Astrocyte (in vitro differentiated cells and primary cell): ENCODE results near the gene CDRT15. TPM values are rescaled to one million over a fixed set of nuclear protein-coding genes. Genes with fewer than 3 reads are reported as not detected.
"Not testable (repeated sequence)": the region's sequence is repeated elsewhere in the genome, so short reads cannot be mapped to it uniquely, and the experiment has no call there.

ENCODE experiments used
- DNase-seq: peaks from one replicate; pipeline ENCODE4 v3.0.0-alpha.2; 2010; ENCODE audit warnings: low read depth
- FAIRE-seq: peaks from 2 replicates; lab custom pipeline; 2011; peaks lifted over from hg19 to GRCh38; lab: Jason Lieb, UNC
- H2AFZ ChIP-seq: 2 replicates; pipeline ENCODE4 v1.6.0; 2012; ENCODE audit warnings: low read depth, low read length, inconsistent platforms
- H3K27ac ChIP-seq: 2 replicates; pipeline ENCODE4 v1.5.1; 2011; ENCODE audit warnings: low read depth, low read length, inconsistent platforms
- H3K27me3 ChIP-seq: 2 replicates; pipeline ENCODE4 v1.6.0; 2011; ENCODE audit warnings: low read length, inconsistent platforms; ENCODE audit not compliant: insufficient read depth
- H3K36me3 ChIP-seq: 2 replicates; pipeline ENCODE4 v1.5.1; 2011; ENCODE audit warnings: low read length, inconsistent platforms; ENCODE audit not compliant: insufficient read depth
- H3K4me1 ChIP-seq: 2 replicates; pipeline ENCODE4 v1.5.1; 2011; ENCODE audit warnings: low read length, inconsistent platforms; ENCODE audit not compliant: insufficient read depth
- H3K4me2 ChIP-seq: 2 replicates; pipeline ENCODE4 v1.6.0; 2012; ENCODE audit warnings: low read length, inconsistent platforms
- H3K4me3 ChIP-seq: 2 replicates; pipeline ENCODE4 v1.5.1; 2011; ENCODE audit warnings: low read depth, mild to moderate bottlenecking, low read length, inconsistent platforms; ENCODE audit not compliant: insufficient read depth
- H3K79me2 ChIP-seq: 2 replicates; pipeline ENCODE4 v1.6.0; 2012; ENCODE audit warnings: mild to moderate bottlenecking, low read length, inconsistent platforms; ENCODE audit not compliant: insufficient read depth
- H3K9ac ChIP-seq: 2 replicates; pipeline ENCODE4 v1.6.0; 2012; ENCODE audit warnings: mild to moderate bottlenecking, low read length, inconsistent platforms
- H3K9me3 ChIP-seq: 2 replicates; pipeline ENCODE4 v1.5.1; 2012; ENCODE audit warnings: low read depth, mild to moderate bottlenecking, low read length, inconsistent platforms; ENCODE audit not compliant: insufficient read depth
- H4K20me1 ChIP-seq: 2 replicates; pipeline ENCODE4 v1.6.0; 2012; ENCODE audit warnings: low read length, inconsistent platforms; ENCODE audit not compliant: insufficient read depth
- H3K27ac Mint-ChIP-seq: one replicate; pipeline ENCODE4 v1.8.0; 2021; ENCODE audit warnings: mild to moderate bottlenecking, mixed read lengths; ENCODE audit not compliant: unreplicated experiment
- H3K27me3 Mint-ChIP-seq: one replicate; pipeline ENCODE4 v1.8.0; 2021; ENCODE audit warnings: low read depth, mixed read lengths; ENCODE audit not compliant: unreplicated experiment
- H3K36me3 Mint-ChIP-seq: one replicate; pipeline ENCODE4 v1.8.0; 2021; ENCODE audit warnings: low read depth, mixed read lengths; ENCODE audit not compliant: unreplicated experiment
- H3K4me1 Mint-ChIP-seq: one replicate; pipeline ENCODE4 v1.8.0; 2021; ENCODE audit warnings: low read depth, mixed read lengths; ENCODE audit not compliant: unreplicated experiment
- H3K4me3 Mint-ChIP-seq: one replicate; pipeline ENCODE4 v1.8.0; 2021; ENCODE audit warnings: mild to moderate bottlenecking, moderate library complexity, mixed read lengths; ENCODE audit not compliant: unreplicated experiment
- H3K9me3 Mint-ChIP-seq: one replicate; pipeline ENCODE4 v1.8.0; 2021; ENCODE audit warnings: mild to moderate bottlenecking, mixed read lengths; ENCODE audit not compliant: unreplicated experiment
- CTCF ChIP-seq: IDR thresholded peaks from 2 replicates; pipeline ENCODE4 v1.5.1; 2011; ENCODE audit warnings: low read depth, mild to moderate bottlenecking, inconsistent platforms, low read length, moderate library complexity; ENCODE audit not compliant: insufficient read depth
- EZH2 ChIP-seq: IDR thresholded peaks from 2 replicates; pipeline ENCODE4 v1.6.1; 2012; ENCODE audit warnings: mild to moderate bottlenecking, low read length, inconsistent platforms; ENCODE audit not compliant: insufficient read depth
- total RNA-seq: library from RNA; stranded (reverse); gene quantifications from 2 replicates; pipeline ENCODE4 v1.2.1, GENCODE V29; 2021

CDRT15 gene
- total RNA-seq, 1 donor from 2014 or later = not detected

- no peak overlapping the region for H2AFZ ChIP-seq
- no peaks in the 10 kb centered on the region for H3K79me2 ChIP-seq
- H3K27me3 ChIP-seq = no peaks in the 10 kb centered on the region
- Mint-ChIP-seq H3K9me3 (no peaks in the 10 kb centered on the region), H3K27me3 (no peaks in the 10 kb centered on the region), H3K4me3 (no peak overlapping the region), H3K27ac (no peak overlapping the region), H3K36me3 (peaks cover 13% of the 10 kb centered on the region), H3K4me1 (peaks cover 5% of the 10 kb centered on the region)
- no peaks in the 10 kb centered on the region for H3K9me3 ChIP-seq
- peaks cover 6% of the 10 kb centered on the region for H4K20me1 ChIP-seq
- no peak for DNase-seq
- H3K9ac ChIP-seq = no peak overlapping the region
- H3K4me2 ChIP-seq = no peak overlapping the region
- no peak for TF ChIP-seq EZH2
- TF ChIP-seq CTCF = no peak
- no peak for FAIRE-seq
- H3K4me3 ChIP-seq = no peak overlapping the region
- no peaks in the 10 kb centered on the region for H3K36me3 ChIP-seq
- no peaks in the 10 kb centered on the region for H3K4me1 ChIP-seq
- H3K27ac ChIP-seq = no peak overlapping the region
Measured at GRCh38 chr17:14197586-14197985, 39.1 kb downstream of the CDRT15 start.

GRCh38 chr17:14197057-14197456 is 39.6 kb downstream of the CDRT15 start:
- Mint-ChIP-seq H3K27me3 (no peaks in the 10 kb centered on the region), H3K4me1 (peaks cover 5% of the 10 kb centered on the region), H3K4me3 (no peak overlapping the region), H3K9me3 (no peaks in the 10 kb centered on the region), H3K36me3 (peaks cover 15% of the 10 kb centered on the region), H3K27ac (no peak overlapping the region)
- TF ChIP-seq CTCF (no peak), EZH2 (no peak)
- DNase-seq (no peak), FAIRE-seq (no peak)
- Histone ChIP-seq H3K9ac (no peak overlapping the region), H3K9me3 (no peaks in the 10 kb centered on the region), H2AFZ (no peak overlapping the region), H3K4me1 (no peaks in the 10 kb centered on the region), H3K27ac (no peak overlapping the region), H3K36me3 (no peaks in the 10 kb centered on the region), H3K4me3 (no peak overlapping the region), H4K20me1 (peaks cover 6% of the 10 kb centered on the region), H3K27me3 (no peaks in the 10 kb centered on the region), H3K79me2 (no peaks in the 10 kb centered on the region), H3K4me2 (no peak overlapping the region)

GRCh38 chr17:14196377-14196997 is 40.2 kb downstream of the CDRT15 start:
- Mint-ChIP-seq H3K36me3 (peaks cover 16% of the 10 kb centered on the region), H3K27me3 (no peaks in the 10 kb centered on the region), H3K4me1 (peaks cover 1% of the 10 kb centered on the region), H3K27ac (no peak overlapping the region), H3K9me3 (no peaks in the 10 kb centered on the region), H3K4me3 (no peak overlapping the region)
- H3K36me3 ChIP-seq = no peaks in the 10 kb centered on the region
- peaks cover 6% of the 10 kb centered on the region for H4K20me1 ChIP-seq
- no peaks in the 10 kb centered on the region for H3K4me1 ChIP-seq
- no peaks in the 10 kb centered on the region for H3K9me3 ChIP-seq
- FAIRE-seq = no peak
- no peak for DNase-seq
- no peak overlapping the region for H3K4me3 ChIP-seq
- H3K79me2 ChIP-seq = no peaks in the 10 kb centered on the region
- no peak overlapping the region for H3K9ac ChIP-seq
- H3K27me3 ChIP-seq = no peaks in the 10 kb centered on the region
- H2AFZ ChIP-seq = no peak overlapping the region
- H3K4me2 ChIP-seq = no peak overlapping the region
- TF ChIP-seq CTCF (peak; percentile 4), EZH2 (no peak)
- no peak overlapping the region for H3K27ac ChIP-seq

GRCh38 chr17:14192636-14193344 is 43.9 kb downstream of the CDRT15 start:
- not testable (repeated sequence) for H3K9me3 ChIP-seq, H3K79me2 ChIP-seq, H3K27ac Mint-ChIP-seq, H3K9ac ChIP-seq, H3K4me3 ChIP-seq, H3K4me2 ChIP-seq, H3K27me3 ChIP-seq, DNase-seq, H2AFZ ChIP-seq, H3K4me1 ChIP-seq, H3K9me3 Mint-ChIP-seq, H3K27me3 Mint-ChIP-seq, H3K36me3 Mint-ChIP-seq, H4K20me1 ChIP-seq, H3K27ac ChIP-seq, H3K4me3 Mint-ChIP-seq, H3K4me1 Mint-ChIP-seq, H3K36me3 ChIP-seq
- peak; percentile 64 for FAIRE-seq
